HepG2 (cell line): Measurements from ENCODE around the gene IFIH1.
A peak's percentile ranks its signal among the peaks of the same experiment; 100 is the strongest.

Experiments used
- BCLAF1 ChIP-seq: fragments of 450-650 bp; IDR thresholded peaks from 2 replicates; pipeline ENCODE4 v1.6.1; 2017; ENCODE audit warnings: mild to moderate bottlenecking
- CREB1 ChIP-seq, 2 experiments: fragments of 450-650 bp in 1 of 2; IDR thresholded peaks; 2 replicates each; pipeline ENCODE4 v1.6.1; 2016 to 2017; ENCODE audit warnings: control low read depth in 1 of 2, mild to moderate bottlenecking in 1 of 2, missing compliant biosample characterization in 1 of 2, missing genetic modification characterization in 1 of 2
- HNRNPL ChIP-seq: fragments of 200-400 bp; formaldehyde crosslinking; IDR thresholded peaks from 2 replicates; pipeline ENCODE4 v1.6.1; 2017; ENCODE audit warnings: mild to moderate bottlenecking, low read depth, low read length
- KAT2B ChIP-seq: fragments of 150-350 bp; IDR thresholded peaks from 2 replicates; pipeline ENCODE4 v1.6.1; 2014; ENCODE audit warnings: low read depth, low read length, borderline replicate concordance
- PAF1 ChIP-seq: IDR thresholded peaks from 2 replicates; pipeline ENCODE4 v1.6.1; 2016; ENCODE audit warnings: missing genetic modification reagents, missing compliant biosample characterization
- STAT6 ChIP-seq: sonication (generic); formaldehyde crosslinking; IDR thresholded peaks from 2 replicates; pipeline ENCODE4 v1.4.0; 2020; ENCODE audit warnings: missing genetic modification reagents, mild to moderate bottlenecking, borderline replicate concordance
- ZBTB7A ChIP-seq: sonication (generic); formaldehyde crosslinking; IDR thresholded peaks from 2 replicates; pipeline ENCODE4 v1.8.0; 2022; ENCODE audit warnings: mild to moderate bottlenecking, missing genetic modification reagents
- ZNF331 ChIP-seq: sonication (generic); formaldehyde crosslinking; IDR thresholded peaks from 2 replicates; pipeline ENCODE4 v1.4.0; 2020; ENCODE audit warnings: missing genetic modification reagents

GRCh38 chr2:162277381-162277780 lies 41.1 kb downstream of the IFIH1 start:
- no peak for TF ChIP-seq KAT2B
- peak; percentile 18; the same call in 1 of the 2 replicates for TF ChIP-seq CREB1 (IDR thresholded peaks at IDR 0.05)
- no peak for TF ChIP-seq CREB1 (CRISPR knock-in tag; IDR thresholded peaks at IDR 0.05)
- TF ChIP-seq STAT6 (CRISPR knock-in tag): no peak
- no peak for TF ChIP-seq ZBTB7A
- TF ChIP-seq PAF1 (CRISPR knock-in tag): no peak
- TF ChIP-seq ZNF331 (CRISPR knock-in tag): no peak
- TF ChIP-seq HNRNPL: no peak
- no peak for TF ChIP-seq BCLAF1
